Suppressor macrophage treated with lipopolysaccharide for 1 hour (primary cell): Measurements from ENCODE around the gene SERINC5.
A peak's percentile ranks its signal among the peaks of the same experiment; 100 is the strongest.

Experiments
- DNase-seq, 3 donors: peaks; one replicate each; pipeline ENCODE4 v3.0.0-alpha.2; 2020 to 2022

Gene SERINC5

GRCh38 chr5:80091792-80092192 is 164.1 kb downstream of the SERINC5 start:
- DNase-seq = peak; percentile 70 to 81 (median 78)

- DNase-seq = no peak
Measured at GRCh38 chr5:80090884-80091166, 165.0 kb downstream of the SERINC5 start.

GRCh38 chr5:80083101-80083890 is 172.6 kb downstream of the SERINC5 start:
- DNase-seq = peak; percentile 65 to 89 (median 86)

- DNase-seq = peak; percentile 63 to 69 (median 67)
Measured at GRCh38 chr5:80082731-80083100, 173.1 kb downstream of the SERINC5 start.

- no peak for DNase-seq
Measured at GRCh38 chr5:80082281-80082680, 173.6 kb downstream of the SERINC5 start.

- DNase-seq = no peak
Measured at GRCh38 chr5:80078921-80079320, 176.9 kb downstream of the SERINC5 start.

- no peak for DNase-seq
Measured at GRCh38 chr5:80077051-80077714, 178.7 kb downstream of the SERINC5 start.

- no peak for DNase-seq
Measured at GRCh38 chr5:80076131-80077050, 179.5 kb downstream of the SERINC5 start.

- peak in 1 of 3 donors; percentile 30 for DNase-seq
Measured at GRCh38 chr5:80072103-80073073, 183.5 kb downstream of the SERINC5 start.

GRCh38 chr5:80071510-80072021 is 184.3 kb downstream of the SERINC5 start:
- no peak for DNase-seq

- peak in 1 of 3 donors; percentile 20 for DNase-seq
Measured at GRCh38 chr5:80070338-80071056, 185.4 kb downstream of the SERINC5 start.

- DNase-seq = peak in 2 of 3 donors; percentile 25 to 43
Measured at GRCh38 chr5:80069918-80070318, 185.9 kb downstream of the SERINC5 start.

- DNase-seq = peak in 2 of 3 donors; percentile 26 to 44
Measured at GRCh38 chr5:80069251-80069800, 186.5 kb downstream of the SERINC5 start.

- no peak for DNase-seq
Measured at GRCh38 chr5:80068775-80069174, 187.1 kb downstream of the SERINC5 start.

- no peak for DNase-seq
Measured at GRCh38 chr5:80068246-80068636, 187.6 kb downstream of the SERINC5 start.

GRCh38 chr5:80067531-80068245 is 188.2 kb downstream of the SERINC5 start:
- DNase-seq = no peak

GRCh38 chr5:80067016-80067415 is 188.8 kb downstream of the SERINC5 start:
- DNase-seq = peak in 1 of 3 donors; percentile 39

- DNase-seq = no peak
Measured at GRCh38 chr5:80064124-80064523, 191.7 kb downstream of the SERINC5 start.
